GM18867 (cell line): ENCODE data around the gene PDZD7.
"Not testable (repeated sequence)": the region's sequence is repeated elsewhere in the genome, so short reads cannot be mapped to it uniquely, and the experiment has no call there.

Experiments used
- ATAC-seq: cut with Tn5 transposase; IDR thresholded peaks from one replicate; pipeline ENCODE4 v1.9.1; 2021; ENCODE audit warnings: mild to moderate bottlenecking, moderate library complexity; ENCODE audit not compliant: unreplicated experiment

PDZD7 gene

GRCh38 chr10:101041252-101041761 is 10.4 kb upstream of the PDZD7 start:
- ATAC-seq, result peak; percentile 60

DNA sequence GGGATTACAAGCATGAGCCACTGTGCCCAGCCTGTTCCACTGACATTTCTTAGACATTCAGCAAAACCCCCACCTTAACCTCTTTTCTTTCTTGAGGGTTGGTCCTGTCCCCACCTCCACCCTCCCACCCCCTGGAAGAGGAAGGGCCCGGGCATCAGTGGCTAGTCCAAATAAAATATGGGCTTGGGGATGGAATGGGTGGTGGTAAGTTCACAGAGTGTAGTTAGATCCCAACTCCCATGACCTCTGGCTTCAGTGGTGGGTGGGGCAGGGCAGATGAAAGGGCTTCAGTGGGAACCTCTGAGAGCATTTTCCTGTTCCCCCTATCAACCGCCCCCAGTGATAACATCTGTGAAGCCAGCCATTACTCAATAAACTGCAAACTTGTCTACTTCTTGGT is 9.9 kb upstream of the PDZD7 start:
- no peak for ATAC-seq

DNA sequence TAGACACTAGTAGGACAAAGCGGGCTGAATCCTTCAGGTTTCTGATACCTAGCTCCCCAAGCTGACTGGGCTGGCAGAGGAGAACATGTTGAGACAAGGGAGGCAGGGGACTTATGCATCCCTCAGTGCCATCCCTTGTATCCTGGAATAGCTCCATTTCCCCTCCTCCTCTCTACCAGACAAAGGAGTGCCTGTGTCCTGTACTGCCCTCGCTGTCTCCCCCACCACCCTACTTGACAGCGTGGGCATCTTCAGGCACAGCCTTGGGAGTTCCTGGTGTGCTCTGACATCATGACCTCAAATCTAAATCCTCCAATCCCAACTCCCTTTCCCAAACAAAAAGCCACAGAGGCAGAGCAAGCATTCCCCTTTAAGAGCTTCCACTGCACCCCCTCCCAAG is 9.1 kb upstream of the PDZD7 start:
- no peak for ATAC-seq

DNA sequence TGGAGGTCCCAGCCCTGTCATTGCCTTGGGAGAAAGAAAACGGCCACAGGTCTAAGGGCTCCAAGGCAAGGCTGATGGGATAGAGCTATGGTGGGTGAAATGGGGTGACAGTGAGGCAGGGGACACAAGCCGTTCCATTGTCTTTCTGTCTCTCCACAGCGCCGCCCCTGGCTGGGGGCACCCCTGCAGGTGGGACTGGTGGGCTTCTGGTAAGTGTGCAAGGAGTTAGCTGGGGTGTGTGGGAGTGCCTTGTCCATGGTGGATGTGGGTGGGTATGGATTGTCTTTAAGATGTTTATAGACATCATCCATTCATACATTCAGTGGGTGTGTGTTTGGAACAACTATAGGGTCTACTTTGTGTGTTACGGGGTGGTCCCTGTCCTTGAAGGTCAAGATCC is 7.6 kb upstream of the PDZD7 start:
- no peak for ATAC-seq

- no peak for ATAC-seq
These were observed 5.8 kb upstream of the PDZD7 start for GRCh38 chr10:101036726-101037125.

DNA sequence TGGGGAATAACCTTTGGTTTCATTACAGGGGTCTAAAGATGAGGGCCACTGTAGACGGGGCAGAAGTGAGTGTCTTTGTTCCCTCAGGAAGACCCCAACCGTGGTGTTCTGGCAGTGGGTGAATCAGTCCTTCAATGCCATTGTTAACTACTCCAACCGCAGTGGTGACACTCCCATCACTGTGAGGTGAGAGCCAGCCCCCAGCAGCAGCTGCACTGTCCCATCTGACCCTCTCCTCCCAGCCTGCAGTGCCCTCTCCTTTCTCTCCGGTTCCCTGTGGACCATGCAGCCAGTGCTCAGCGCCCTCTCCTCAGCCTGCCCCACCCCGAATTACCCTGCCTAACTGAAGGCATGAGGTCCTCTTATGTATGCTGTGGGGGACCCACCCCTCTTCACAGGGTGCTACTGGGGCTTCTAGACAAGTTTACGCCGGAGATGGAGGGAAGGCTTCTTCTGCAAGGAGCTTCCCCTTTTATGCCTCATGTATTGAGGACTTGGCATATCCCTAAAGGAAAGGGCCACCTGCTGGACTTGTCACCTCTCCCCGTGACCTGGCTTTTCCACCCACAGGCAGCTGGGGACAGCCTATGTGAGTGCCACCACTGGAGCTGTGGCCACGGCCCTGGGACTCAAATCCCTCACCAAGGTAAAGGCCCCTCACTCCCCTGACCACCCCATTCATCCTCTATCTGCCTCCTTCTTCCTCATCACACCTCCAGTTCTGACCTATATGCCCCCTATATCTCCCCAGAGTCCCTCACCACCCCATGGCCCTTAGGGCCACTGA is 5.2 kb upstream of the PDZD7 start:
- no peak for ATAC-seq

DNA sequence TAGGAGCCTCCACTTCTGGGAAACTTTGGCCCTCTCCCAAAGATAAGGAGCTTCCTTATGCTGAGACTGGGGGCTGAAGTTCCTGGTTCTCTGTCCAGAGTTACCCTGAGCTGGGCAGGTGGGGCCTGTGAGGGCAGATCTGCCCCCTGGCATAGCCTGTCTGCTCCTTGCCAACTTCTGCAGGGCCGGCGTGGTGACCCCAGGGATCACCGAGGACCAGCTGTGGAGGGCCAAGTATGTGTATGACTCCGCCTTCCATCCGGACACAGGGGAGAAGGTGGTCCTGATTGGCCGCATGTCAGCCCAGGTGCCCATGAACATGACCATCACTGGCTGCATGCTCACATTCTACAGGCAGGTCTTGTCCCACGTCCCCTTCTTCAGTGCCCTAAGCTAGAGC is 4.4 kb upstream of the PDZD7 start:
- no peak for ATAC-seq

DNA sequence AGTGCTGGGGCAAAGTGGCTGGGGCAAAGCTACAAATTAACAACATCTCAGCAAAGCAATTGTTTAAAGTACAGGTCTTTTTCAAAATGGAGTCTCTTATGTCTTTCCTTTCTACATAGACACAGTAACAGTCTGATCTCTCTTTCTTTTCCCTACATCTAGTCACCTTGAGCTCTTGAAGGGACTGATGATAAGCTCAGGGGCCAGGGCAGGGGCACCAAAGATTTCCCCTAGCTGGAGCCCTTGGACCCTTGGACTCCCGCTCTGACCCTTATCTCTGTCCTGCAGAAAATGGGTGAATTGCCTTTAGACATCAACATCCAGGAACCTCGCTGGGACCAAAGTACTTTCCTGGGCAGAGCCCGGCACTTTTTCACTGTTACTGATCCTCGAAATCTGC is 3.5 kb upstream of the PDZD7 start:
- ATAC-seq, result not testable (repeated sequence)

DNA sequence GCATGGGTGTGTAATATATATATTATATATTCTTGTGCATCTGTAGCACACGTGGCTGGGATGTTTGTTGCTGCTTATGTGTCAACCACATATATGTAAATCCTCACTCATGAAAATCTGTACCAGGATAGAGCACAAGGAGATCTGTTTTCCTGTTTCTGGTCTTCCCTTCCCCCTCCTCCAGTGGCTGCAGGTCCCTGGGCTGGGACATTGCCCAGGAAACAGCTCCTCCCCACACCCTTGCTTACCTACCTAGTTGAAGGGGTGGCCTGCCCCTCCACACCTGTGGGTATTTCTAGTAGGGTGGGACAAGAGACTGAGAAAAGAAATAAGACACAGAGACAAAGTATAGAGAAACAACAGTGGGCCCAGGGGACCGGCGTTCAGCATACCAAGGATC is 2.3 kb upstream of the PDZD7 start:
- no peak for ATAC-seq

- no peak for ATAC-seq
These were observed 1.8 kb upstream of the PDZD7 start for GRCh38 chr10:101032637-101033224.

- peak; percentile 38 for ATAC-seq
These were observed 1.1 kb upstream of the PDZD7 start for GRCh38 chr10:101031796-101032636.

GRCh38 chr10:101030496-101031127 is 317 bp downstream of the PDZD7 start:
- no peak for ATAC-seq

- ATAC-seq, result no peak
These were observed 1.2 kb downstream of the PDZD7 start for GRCh38 chr10:101029520-101030295.

DNA sequence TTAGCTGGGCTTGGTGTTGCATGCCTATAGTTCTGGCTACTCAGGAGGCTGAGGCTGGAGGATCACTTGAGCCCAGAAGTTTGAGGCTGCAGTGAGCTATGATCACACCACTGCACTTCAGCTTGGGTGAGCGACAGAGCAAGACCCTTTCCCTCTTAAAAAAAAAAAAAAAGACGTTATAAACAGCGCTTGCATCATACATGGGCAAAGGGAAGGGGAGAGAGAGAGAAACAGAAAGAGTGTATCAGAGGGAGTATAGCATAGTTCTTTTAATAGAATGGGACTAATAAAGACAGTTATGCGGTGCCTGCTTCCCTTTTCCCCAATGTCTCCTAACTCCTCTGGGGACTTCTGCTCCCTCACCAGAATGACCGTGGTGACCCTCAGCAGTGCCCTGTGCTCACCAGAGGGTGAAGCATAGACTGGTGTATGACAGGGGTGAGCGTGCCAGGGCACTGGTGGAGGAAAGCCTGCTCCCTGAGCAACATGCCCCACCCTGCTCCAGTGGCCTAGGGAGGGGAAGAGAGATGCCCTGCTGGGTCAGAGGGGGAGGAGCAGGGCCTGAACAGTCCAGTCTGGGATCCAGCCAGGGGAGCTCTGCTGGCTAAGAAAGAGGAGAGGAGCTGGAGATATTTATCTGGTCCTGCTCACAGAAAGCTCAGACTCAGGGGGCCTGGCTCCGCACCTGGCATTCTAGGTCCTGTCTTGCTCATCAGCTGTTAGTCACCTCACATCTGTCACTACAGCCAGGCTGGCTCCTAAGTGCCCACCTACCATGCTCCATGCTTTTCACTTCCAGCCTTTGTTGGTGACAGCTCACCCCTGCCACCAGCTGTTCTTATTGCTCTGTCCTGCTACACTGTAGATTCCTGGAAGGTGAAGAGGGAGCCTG is 2.2 kb downstream of the PDZD7 start:
- no peak for ATAC-seq

DNA sequence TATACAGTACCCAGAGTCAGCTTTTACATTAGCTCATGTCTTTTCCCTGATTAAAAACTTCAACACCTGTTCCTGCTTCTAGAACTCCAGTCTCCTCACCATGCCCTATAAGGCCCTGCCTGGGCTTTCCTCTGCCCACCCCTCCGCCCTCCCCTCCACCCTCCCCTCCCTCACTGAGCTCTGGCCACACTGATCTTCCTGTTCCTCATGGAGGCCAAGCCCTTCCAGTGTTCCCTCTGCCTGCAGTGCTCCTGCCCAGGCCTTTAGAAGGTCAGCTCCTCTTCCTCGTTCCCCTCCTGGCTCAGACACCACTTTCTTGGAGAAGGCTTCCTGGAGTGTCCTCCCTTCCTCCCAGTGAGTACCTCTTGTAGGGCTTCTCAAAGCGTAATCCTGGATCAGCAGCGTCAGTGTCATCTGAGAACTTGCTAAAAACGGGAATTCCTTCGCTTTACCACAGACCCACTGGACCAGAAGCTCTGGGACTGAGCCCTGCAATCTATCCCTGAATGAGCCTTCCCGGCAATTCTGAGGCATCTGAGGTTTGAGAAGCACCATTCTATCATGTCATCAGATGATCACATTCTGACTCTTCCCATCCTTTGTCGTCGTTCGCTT is 3.7 kb downstream of the PDZD7 start:
- ATAC-seq, result no peak

DNA sequence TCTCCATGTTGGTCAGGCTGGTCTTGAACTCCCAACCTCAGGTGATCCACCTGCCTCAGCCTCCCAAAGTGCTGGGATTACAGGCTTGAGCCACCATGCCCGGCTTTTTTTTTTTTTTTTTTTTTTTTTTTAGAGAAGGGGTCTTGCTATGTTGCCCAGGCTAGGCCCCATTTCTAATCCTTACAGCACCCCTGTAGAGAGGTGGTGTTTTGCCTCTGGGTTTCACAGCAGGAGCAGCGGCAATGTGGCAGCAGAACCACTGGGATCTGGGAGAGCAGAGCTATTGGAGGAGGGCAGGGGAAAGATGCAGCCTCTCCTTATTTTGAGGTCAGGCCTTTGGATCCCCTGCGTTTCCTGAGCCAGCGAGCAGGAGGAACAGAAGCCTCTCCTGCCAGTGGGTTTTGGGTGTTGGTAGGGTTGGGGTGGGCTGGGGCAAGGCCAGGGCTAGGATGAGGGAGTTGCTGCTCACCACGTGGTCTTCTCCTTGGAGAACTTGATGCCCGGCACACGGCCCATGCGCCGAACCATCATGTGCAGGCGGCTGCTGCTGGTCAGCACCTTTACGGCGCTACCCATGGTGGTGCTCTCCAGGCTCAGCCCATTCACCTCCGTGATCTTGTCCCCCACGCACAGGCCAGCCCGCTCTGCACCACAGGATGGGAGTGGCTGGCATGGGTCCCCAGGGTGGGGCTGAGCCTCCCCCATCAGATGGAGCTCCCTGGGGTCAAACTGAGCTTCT is 7.8 kb downstream of the PDZD7 start:
- no peak for ATAC-seq

- ATAC-seq, result no peak
These were observed 9.2 kb downstream of the PDZD7 start for GRCh38 chr10:101021692-101022251.

DNA sequence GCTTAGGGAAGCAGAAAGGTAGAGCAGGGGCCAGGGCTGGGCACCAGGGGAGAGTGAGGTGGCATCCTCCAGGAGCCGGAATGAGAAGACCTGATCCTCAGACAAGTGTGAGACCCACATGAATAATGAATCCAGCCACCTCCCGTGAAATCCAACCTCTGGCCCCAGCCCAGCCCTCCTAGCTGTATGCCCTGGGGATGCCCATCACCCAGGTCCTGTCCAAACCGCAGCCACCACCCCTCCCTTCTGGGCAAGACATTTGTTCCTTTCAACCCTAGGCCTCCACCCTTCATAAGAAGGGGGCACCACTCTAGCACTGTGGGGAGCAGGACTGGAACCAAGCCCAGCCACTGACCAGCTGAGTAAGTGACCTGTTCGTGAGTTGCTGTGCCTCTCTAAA is 9.7 kb downstream of the PDZD7 start:
- no peak for ATAC-seq
